HEK293 (cell line): ENCODE data around the gene TSPO2.
A peak's percentile ranks its signal among the peaks of the same experiment; 100 is the strongest.

Experiments used
- EGR2 ChIP-seq: fragments of 450-650 bp; formaldehyde crosslinking; IDR thresholded peaks from 2 replicates; pipeline ENCODE4 v1.5.1; 2016; ENCODE audit warnings: low read depth, missing biosample characterization, missing genetic modification characterization
- GLI4 ChIP-seq: fragments of 450-650 bp; formaldehyde crosslinking; IDR thresholded peaks from 2 replicates; pipeline ENCODE4 v1.5.1; 2016; ENCODE audit warnings: missing biosample characterization, missing genetic modification characterization
- HOXD13 ChIP-seq: sonication (generic); formaldehyde crosslinking; IDR thresholded peaks from 2 replicates; pipeline ENCODE4 v1.8.0; 2022; ENCODE audit warnings: missing genetic modification reagents, borderline replicate concordance
- KLF16 ChIP-seq: fragments of 450-650 bp; formaldehyde crosslinking; IDR thresholded peaks from 2 replicates; pipeline ENCODE4 v1.5.1; 2017; ENCODE audit warnings: missing biosample characterization, missing genetic modification characterization
- KLF8 ChIP-seq: fragments of 450-650 bp; formaldehyde crosslinking; IDR thresholded peaks from 2 replicates; pipeline ENCODE4 v1.5.1; 2016; ENCODE audit warnings: missing biosample characterization, missing genetic modification characterization
- OVOL3 ChIP-seq: fragments of 450-650 bp; formaldehyde crosslinking; IDR thresholded peaks from 2 replicates; pipeline ENCODE4 v1.5.1; 2016; ENCODE audit warnings: missing biosample characterization, missing genetic modification characterization
- SCRT2 ChIP-seq: fragments of 450-650 bp; formaldehyde crosslinking; IDR thresholded peaks from 2 replicates; pipeline ENCODE4 v1.5.1; 2016; ENCODE audit warnings: missing biosample characterization, missing genetic modification characterization
- ZBTB17 ChIP-seq: fragments of 450-650 bp; formaldehyde crosslinking; IDR thresholded peaks from 2 replicates; pipeline ENCODE4 v1.5.1; 2016; ENCODE audit warnings: missing biosample characterization, missing genetic modification characterization
- ZFP37 ChIP-seq: fragments of 450-650 bp; formaldehyde crosslinking; IDR thresholded peaks from 2 replicates; pipeline ENCODE4 v1.5.1; 2016; ENCODE audit warnings: missing biosample characterization, missing genetic modification characterization
- ZNF146 ChIP-seq: fragments of 450-650 bp; formaldehyde crosslinking; IDR thresholded peaks from 2 replicates; pipeline ENCODE4 v1.5.1; 2016; ENCODE audit warnings: missing biosample characterization, missing genetic modification characterization
- ZNF157 ChIP-seq: fragments of 450-650 bp; formaldehyde crosslinking; IDR thresholded peaks from 2 replicates; pipeline ENCODE4 v1.5.1; 2016; ENCODE audit warnings: missing biosample characterization, missing genetic modification characterization
- ZNF223 ChIP-seq: fragments of 450-650 bp; formaldehyde crosslinking; IDR thresholded peaks from 2 replicates; pipeline ENCODE4 v1.5.1; 2016; ENCODE audit warnings: missing biosample characterization, missing genetic modification characterization
- ZNF24 ChIP-seq: fragments of 450-650 bp; formaldehyde crosslinking; IDR thresholded peaks from 2 replicates; pipeline ENCODE4 v1.5.1; 2016; ENCODE audit warnings: missing biosample characterization, missing genetic modification characterization
- ZNF354C ChIP-seq: fragments of 450-650 bp; formaldehyde crosslinking; IDR thresholded peaks from 2 replicates; pipeline ENCODE4 v1.5.1; 2016; ENCODE audit warnings: missing biosample characterization, missing genetic modification characterization, low read depth, borderline replicate concordance
- ZNF510 ChIP-seq: fragments of 450-650 bp; formaldehyde crosslinking; IDR thresholded peaks from 2 replicates; pipeline ENCODE4 v1.5.1; 2018; ENCODE audit warnings: mild to moderate bottlenecking, missing genetic modification characterization, missing biosample characterization; ENCODE audit not compliant: insufficient replicate concordance
- ZNF514 ChIP-seq: fragments of 450-650 bp; formaldehyde crosslinking; IDR thresholded peaks from 2 replicates; pipeline ENCODE4 v1.5.1; 2016; ENCODE audit warnings: missing biosample characterization, missing genetic modification characterization
- ZNF518A ChIP-seq: fragments of 450-650 bp; formaldehyde crosslinking; conservative IDR thresholded peaks from 2 replicates; pipeline ENCODE4 v1.5.1; 2016; ENCODE audit warnings: low read depth, missing biosample characterization, missing genetic modification characterization
- ZNF558 ChIP-seq: fragments of 450-650 bp; formaldehyde crosslinking; IDR thresholded peaks from 2 replicates; pipeline ENCODE4 v1.5.1; 2016; ENCODE audit warnings: missing biosample characterization, missing genetic modification characterization
- ZNF560 ChIP-seq: fragments of 450-650 bp; formaldehyde crosslinking; IDR thresholded peaks from 2 replicates; pipeline ENCODE4 v1.5.1; 2017; ENCODE audit warnings: missing biosample characterization, missing genetic modification characterization, borderline replicate concordance
- ZNF629 ChIP-seq: fragments of 450-650 bp; formaldehyde crosslinking; IDR thresholded peaks from 2 replicates; pipeline ENCODE4 v1.5.1; 2017; ENCODE audit warnings: missing biosample characterization, missing genetic modification characterization
- ZNF645 ChIP-seq: fragments of 450-650 bp; formaldehyde crosslinking; IDR thresholded peaks from 2 replicates; pipeline ENCODE4; 2016; ENCODE audit warnings: missing biosample characterization, missing genetic modification characterization
- ZNF692 ChIP-seq: fragments of 450-650 bp; formaldehyde crosslinking; IDR thresholded peaks from 2 replicates; pipeline ENCODE4 v1.5.1; 2016; ENCODE audit warnings: missing biosample characterization, missing genetic modification characterization
- TF ChIP-seq, protein P1 (sequence below): fragments of 450-650 bp; formaldehyde crosslinking; IDR thresholded peaks from 2 replicates; pipeline ENCODE4 v1.5.1; 2016; ENCODE audit warnings: missing biosample characterization, missing genetic modification characterization
- TF ChIP-seq, protein P2 (sequence below): fragments of 450-650 bp; formaldehyde crosslinking; IDR thresholded peaks from 2 replicates; pipeline ENCODE4 v1.5.1; 2016; ENCODE audit warnings: missing biosample characterization, missing genetic modification characterization

TSPO2 gene

GRCh38 chr6:41074692-41075436 is 32.6 kb downstream of the TSPO2 start (continued):
- TF ChIP-seq, protein P1, sequence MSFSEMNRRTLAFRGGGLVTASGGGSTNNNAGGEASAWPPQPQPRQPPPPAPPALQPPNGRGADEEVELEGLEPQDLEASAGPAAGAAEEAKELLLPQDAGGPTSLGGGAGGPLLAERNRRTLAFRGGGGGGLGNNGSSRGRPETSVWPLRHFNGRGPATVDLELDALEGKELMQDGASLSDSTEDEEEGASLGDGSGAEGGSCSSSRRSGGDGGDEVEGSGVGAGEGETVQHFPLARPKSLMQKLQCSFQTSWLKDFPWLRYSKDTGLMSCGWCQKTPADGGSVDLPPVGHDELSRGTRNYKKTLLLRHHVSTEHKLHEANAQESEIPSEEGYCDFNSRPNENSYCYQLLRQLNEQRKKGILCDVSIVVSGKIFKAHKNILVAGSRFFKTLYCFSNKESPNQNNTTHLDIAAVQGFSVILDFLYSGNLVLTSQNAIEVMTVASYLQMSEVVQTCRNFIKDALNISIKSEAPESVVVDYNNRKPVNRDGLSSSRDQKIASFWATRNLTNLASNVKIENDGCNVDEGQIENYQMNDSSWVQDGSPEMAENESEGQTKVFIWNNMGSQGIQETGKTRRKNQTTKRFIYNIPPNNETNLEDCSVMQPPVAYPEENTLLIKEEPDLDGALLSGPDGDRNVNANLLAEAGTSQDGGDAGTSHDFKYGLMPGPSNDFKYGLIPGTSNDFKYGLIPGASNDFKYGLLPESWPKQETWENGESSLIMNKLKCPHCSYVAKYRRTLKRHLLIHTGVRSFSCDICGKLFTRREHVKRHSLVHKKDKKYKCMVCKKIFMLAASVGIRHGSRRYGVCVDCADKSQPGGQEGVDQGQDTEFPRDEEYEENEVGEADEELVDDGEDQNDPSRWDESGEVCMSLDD: no peak
- no peak for TF ChIP-seq HOXD13 (CRISPR knock-in tag)
- no peak for TF ChIP-seq EGR2 (tag by site-specific recombination)
- TF ChIP-seq ZNF146 (tag by site-specific recombination): no peak
- no peak for TF ChIP-seq ZNF24 (tag by site-specific recombination)
- no peak for TF ChIP-seq SCRT2
- TF ChIP-seq ZNF510 (tag by site-specific recombination): no peak
- no peak for TF ChIP-seq ZNF514 (tag by site-specific recombination)
- no peak for TF ChIP-seq KLF8 (tag by site-specific recombination)
- no peak for TF ChIP-seq ZNF692 (tag by site-specific recombination)
- TF ChIP-seq ZNF157 (tag by site-specific recombination): no peak
- TF ChIP-seq ZNF518A (tag by site-specific recombination): no peak
- TF ChIP-seq ZNF223 (tag by site-specific recombination): no peak
- no peak for TF ChIP-seq ZNF629 (tag by site-specific recombination)
- no peak for TF ChIP-seq ZNF354C (tag by site-specific recombination)
- TF ChIP-seq ZNF645: no peak
- no peak for TF ChIP-seq ZNF558 (tag by site-specific recombination)
- no peak for TF ChIP-seq ZNF560 (tag by site-specific recombination)
- TF ChIP-seq ZBTB17 (tag by site-specific recombination): no peak
- no peak for TF ChIP-seq ZFP37 (tag by site-specific recombination)
- no peak for TF ChIP-seq OVOL3
- TF ChIP-seq KLF16 (tag by site-specific recombination): no peak
- TF ChIP-seq, protein P2, sequence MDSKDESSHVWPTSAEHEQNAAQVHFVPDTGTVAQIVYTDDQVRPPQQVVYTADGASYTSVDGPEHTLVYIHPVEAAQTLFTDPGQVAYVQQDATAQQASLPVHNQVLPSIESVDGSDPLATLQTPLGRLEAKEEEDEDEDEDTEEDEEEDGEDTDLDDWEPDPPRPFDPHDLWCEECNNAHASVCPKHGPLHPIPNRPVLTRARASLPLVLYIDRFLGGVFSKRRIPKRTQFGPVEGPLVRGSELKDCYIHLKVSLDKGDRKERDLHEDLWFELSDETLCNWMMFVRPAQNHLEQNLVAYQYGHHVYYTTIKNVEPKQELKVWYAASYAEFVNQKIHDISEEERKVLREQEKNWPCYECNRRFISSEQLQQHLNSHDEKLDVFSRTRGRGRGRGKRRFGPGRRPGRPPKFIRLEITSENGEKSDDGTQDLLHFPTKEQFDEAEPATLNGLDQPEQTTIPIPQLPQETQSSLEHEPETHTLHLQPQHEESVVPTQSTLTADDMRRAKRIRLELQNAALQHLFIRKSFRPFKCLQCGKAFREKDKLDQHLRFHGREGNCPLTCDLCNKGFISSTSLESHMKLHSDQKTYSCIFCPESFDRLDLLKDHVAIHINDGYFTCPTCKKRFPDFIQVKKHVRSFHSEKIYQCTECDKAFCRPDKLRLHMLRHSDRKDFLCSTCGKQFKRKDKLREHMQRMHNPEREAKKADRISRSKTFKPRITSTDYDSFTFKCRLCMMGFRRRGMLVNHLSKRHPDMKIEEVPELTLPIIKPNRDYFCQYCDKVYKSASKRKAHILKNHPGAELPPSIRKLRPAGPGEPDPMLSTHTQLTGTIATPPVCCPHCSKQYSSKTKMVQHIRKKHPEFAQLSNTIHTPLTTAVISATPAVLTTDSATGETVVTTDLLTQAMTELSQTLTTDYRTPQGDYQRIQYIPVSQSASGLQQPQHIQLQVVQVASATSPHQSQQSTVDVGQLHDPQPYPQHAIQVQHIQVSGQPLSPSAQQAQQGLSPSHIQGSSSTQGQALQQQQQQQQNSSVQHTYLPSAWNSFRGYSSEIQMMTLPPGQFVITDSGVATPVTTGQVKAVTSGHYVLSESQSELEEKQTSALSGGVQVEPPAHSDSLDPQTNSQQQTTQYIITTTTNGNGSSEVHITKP (tag by site-specific recombination): 0 out of 2 replicates have a peak, but pooled peaks have one; percentile 8
- no peak for TF ChIP-seq GLI4 (tag by site-specific recombination)
